Uterus (tissue), 2 donors: ENCODE data around the gene ASCC3.

Source experiments
- POLR2A ChIP-seq, 2 donors: fragments of 450-650 bp; IDR thresholded peaks; one replicate each; pipeline ENCODE4 v1.6.1; 2016; ENCODE audit warnings: antibody characterized with exemption in 2 of 2, mild to moderate bottlenecking in 1 of 2, moderate library complexity in 1 of 2
- TF ChIP-seq, protein P1 (sequence below), 4 experiments: fragments of 200-600 bp in 2 of 4; fragments of 450-650 bp in 2 of 4; sonication (generic) in 2 of 4; IDR thresholded peaks; one replicate each; pipeline ENCODE4 v1.5.1; 2016 to 2019; ENCODE audit warnings: antibody characterized with exemption in 4 of 4, mild to moderate bottlenecking in 2 of 4, moderate library complexity in 1 of 4

DNA sequence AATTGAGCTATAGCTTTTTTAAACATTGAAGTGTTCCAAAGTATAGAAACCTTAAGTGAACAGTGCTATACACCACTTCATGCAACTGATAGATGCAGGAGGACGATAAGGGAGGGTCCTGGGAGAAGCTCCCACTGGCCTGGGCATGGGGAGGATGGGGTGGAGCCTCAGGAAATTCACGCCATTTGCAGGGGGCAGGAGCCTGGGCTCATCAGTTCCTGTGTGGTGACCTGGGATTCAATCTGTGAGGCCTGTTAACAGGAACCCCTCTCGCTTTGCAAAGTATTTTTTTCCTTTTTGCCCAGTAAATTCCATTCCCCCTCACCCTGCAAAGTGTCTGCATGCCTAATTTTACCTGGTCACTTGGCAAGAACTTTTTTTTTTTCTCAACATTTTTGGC lies 11.0 kb upstream of the ASCC3 start:
- TF ChIP-seq, protein P1, sequence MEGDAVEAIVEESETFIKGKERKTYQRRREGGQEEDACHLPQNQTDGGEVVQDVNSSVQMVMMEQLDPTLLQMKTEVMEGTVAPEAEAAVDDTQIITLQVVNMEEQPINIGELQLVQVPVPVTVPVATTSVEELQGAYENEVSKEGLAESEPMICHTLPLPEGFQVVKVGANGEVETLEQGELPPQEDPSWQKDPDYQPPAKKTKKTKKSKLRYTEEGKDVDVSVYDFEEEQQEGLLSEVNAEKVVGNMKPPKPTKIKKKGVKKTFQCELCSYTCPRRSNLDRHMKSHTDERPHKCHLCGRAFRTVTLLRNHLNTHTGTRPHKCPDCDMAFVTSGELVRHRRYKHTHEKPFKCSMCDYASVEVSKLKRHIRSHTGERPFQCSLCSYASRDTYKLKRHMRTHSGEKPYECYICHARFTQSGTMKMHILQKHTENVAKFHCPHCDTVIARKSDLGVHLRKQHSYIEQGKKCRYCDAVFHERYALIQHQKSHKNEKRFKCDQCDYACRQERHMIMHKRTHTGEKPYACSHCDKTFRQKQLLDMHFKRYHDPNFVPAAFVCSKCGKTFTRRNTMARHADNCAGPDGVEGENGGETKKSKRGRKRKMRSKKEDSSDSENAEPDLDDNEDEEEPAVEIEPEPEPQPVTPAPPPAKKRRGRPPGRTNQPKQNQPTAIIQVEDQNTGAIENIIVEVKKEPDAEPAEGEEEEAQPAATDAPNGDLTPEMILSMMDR (IDR thresholded peaks at IDR 0.05), result no peak
- TF ChIP-seq POLR2A (IDR thresholded peaks at IDR 0.05), result no peak
